Neural progenitor cell (in vitro differentiated cells): ENCODE results near the gene PLCL1.

Source experiments
- CTCF ChIP-seq: fragments of 200-600 bp; sonication (generic); IDR thresholded peaks from 2 replicates; pipeline ENCODE4 v1.5.1; 2017; ENCODE audit warnings: antibody characterized with exemption, mild to moderate bottlenecking
- EZH2phosphoT487 ChIP-seq: fragments of 200-600 bp; sonication (generic); IDR thresholded peaks from 2 replicates; pipeline ENCODE4 v1.6.1; 2017; ENCODE audit warnings: antibody characterized with exemption

GRCh38 chr2:198167346-198167745, 363.0 kb downstream of the PLCL1 start:
- no peak for TF ChIP-seq CTCF
- no peak for TF ChIP-seq EZH2phosphoT487
